GM13976 (cell line): ENCODE results near the gene IGFLR1.

Experiments
- DNase-seq: peaks from one replicate; pipeline ENCODE4 v3.0.0; 2012; ENCODE audit warnings: low spot score
- CTCF ChIP-seq: IDR thresholded peaks from 2 replicates; pipeline ENCODE4 v1.5.1; 2012; ENCODE audit warnings: borderline replicate concordance, mild to moderate bottlenecking; ENCODE audit not compliant: insufficient read depth; ENCODE audit errors: extremely low read depth, missing control alignments, control extremely low read depth
- in situ Hi-C: fragments of 300-500 bp; cut with MboI; formaldehyde crosslinking; loops from one replicate; pipeline ENCODE4 v1.12.0; 2022; ENCODE audit warnings: low sequenced_read_pairs, mixed read lengths, inconsistent platforms; ENCODE audit not compliant: unreplicated experiment

The IGFLR1 gene

DNA sequence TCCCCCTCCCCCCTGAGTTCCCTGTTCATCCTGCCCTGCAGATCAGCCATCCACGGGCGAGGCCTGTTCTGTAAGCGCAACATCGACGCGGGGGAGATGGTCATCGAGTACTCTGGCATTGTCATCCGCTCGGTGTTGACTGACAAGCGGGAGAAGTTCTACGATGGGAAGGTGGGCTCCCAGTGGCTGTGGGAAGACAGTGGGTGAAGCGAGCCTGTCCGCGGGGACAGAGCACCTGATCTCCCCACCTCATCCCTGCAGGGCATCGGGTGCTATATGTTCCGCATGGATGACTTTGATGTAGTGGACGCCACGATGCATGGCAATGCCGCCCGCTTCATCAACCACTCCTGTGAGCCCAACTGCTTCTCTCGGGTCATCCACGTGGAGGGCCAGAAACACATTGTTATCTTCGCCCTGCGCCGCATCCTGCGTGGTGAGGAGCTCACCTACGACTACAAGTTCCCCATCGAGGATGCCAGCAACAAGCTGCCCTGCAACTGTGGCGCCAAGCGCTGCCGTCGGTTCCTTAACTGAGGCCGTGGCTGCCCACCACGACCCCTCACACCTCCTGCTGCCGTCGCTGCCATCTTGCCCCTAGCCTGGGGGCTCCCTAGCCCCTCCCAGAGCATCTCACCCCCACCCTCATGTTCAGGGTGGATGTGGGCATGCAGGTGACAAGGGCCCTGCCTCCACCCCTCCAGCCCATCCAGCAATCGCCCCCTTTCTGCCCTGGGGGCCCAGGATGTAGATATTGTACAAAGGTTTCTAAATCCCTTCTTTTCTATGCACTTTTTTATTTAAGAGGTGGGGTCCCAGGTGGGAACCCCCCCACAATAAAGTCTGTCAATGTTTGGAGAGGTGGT is 4.0 kb downstream of the IGFLR1 start:
- in situ Hi-C loops = no loop called here
- DNase-seq = no peak
- no peak for TF ChIP-seq CTCF

DNA sequence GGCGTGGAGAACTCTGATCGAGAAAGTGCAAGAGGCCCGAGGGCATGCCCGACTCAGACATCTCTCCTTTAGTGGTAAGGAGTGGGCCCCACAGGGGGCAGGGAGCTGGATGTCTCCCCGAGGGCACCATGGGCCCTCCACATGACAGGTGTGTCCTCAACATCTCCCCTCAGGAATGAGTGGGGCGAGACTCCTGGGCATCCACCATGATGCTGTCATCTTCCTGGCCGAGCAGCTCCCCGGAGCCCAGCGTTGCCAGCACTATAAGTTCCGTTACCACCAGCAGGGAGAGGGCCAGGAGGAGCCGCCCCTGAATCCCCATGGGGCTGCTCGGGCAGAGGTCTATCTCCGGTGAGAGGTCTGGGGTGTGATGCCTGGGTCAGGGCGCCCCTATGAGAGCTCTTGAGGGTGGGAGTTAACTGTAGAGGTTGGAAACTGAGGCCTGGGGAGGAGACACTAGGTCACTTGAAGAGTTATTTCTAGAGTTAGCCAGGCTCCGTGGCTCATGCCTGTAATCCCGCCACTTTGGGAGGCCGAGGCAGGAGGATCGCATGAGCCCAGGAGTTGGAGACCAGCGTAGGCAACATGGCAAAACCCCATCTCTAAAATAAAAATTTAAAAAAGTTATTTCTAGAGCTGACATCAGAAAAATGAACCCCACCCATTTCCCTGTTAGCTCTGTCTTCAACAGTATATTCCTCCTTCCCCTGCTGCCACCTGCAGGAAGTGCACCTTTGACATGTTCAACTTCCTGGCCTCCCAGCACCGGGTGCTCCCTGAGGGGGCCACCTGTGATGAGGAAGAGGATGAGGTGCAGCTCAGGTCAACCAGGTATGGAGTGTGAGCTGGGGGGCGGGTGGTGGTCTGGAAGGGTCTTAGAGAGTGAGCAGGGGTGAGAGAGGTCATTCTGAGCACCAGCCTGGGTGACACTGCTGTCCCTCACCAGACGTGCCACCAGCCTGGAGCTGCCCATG is 5.1 kb downstream of the IGFLR1 start:
- in situ Hi-C loops = no loop called here
- TF ChIP-seq CTCF = no peak
- no peak for DNase-seq

GRCh38 chr19:35734889-35735288 is 7.4 kb downstream of the IGFLR1 start:
- no peak for DNase-seq
- in situ Hi-C loops = no loop called here
- TF ChIP-seq CTCF = no peak

DNA sequence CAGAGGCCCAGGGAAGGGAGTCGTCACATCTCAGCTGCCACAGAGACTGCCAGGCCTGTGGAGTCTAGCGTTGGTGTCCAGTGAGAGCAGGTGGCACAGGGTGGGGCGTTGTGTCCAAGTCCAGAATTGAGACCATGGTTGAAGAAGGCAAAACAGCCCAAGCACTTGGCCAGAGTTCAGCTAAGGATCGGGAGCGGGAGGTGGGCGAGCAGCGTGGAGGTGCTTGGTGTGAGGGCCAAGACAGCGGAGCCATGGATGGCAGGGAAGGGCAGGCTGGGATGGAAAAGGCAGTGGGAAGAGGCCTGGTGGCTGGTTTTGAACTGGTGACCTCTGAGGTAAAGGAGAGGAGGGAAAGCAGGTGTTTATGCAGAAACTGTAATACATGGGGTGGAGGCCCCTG is 8.0 kb downstream of the IGFLR1 start:
- in situ Hi-C loops = no loop called here
- no peak for DNase-seq
- TF ChIP-seq CTCF = no peak

DNA sequence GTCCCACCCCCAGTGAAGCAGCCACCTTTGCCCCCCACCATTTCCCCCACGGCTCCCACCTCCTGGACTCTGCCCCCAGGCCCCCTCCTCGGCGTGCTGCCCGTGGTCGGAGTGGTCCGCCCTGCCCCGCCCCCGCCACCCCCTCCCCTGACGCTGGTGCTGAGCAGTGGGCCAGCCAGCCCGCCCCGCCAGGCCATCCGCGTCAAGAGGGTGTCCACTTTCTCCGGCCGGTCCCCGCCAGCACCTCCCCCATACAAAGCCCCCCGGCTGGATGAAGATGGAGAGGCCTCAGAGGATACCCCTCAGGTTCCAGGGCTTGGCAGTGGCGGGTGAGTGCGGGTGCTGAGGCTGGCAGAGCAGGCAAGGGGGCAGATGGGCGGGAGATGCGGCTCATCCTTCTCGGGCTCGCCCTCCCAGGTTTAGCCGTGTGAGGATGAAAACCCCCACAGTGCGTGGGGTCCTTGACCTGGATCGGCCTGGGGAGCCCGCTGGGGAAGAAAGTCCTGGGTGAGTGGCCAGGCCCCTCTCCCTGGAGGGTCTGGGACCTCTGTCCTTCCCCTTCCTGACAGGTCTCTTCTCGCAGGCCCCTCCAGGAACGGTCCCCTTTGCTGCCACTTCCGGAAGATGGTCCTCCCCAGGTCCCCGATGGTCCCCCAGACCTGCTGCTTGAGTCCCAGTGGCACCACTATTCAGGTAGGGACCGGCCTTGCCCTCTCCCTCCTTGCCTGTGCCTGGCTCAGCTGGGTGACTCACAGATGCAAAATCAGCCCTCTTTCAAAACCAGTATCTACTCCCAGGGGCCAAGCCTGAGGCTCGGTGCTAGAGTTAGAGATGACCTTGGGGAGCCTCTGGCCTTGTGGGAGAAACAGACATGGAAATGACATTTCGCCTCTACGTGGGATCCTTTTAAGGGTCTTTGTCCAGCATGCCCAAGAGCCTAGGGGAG is 8.8 kb downstream of the IGFLR1 start:
- TF ChIP-seq CTCF = no peak
- in situ Hi-C loops = no loop called here
- DNase-seq = no peak
